CD4-positive, alpha-beta memory T cell (primary cell): ENCODE measurements around the gene RPL29. TPM values are rescaled to one million over a fixed set of nuclear protein-coding genes. Genes with fewer than 3 reads are reported as not detected.

Experiments used
- CTCF ChIA-PET: fragments of 350-600 bp; sonication (Branson Sonifier 250); formaldehyde crosslinking; loops from one replicate; lab custom pipeline; 2021; ENCODE audit warnings: inconsistent platforms; ENCODE audit not compliant: partially characterized antibody; lab: Charles Lee
- POLR2A ChIA-PET: fragments of 350-600 bp; sonication (Branson Sonifier 250); formaldehyde crosslinking; loops from one replicate; lab custom pipeline; 2021; ENCODE audit not compliant: partially characterized antibody; lab: Charles Lee
- DNase-seq, 5 donors: peaks; one replicate each; pipeline versions ENCODE4 v3.0.0 to v3.0.0-alpha.2; 2020 to 2022; ENCODE audit warnings: mixed read lengths in 1 of 5
- H3K27ac ChIP-seq: one replicate; pipeline ENCODE4 v1.7.0; 2013; ENCODE audit warnings: low read depth, low read length
- H3K27me3 ChIP-seq: 2 replicates; pipeline ENCODE4 v1.7.0; 2013; ENCODE audit warnings: mild to moderate bottlenecking, low read length, moderate library complexity; ENCODE audit not compliant: insufficient read depth
- H3K36me3 ChIP-seq: 2 replicates; pipeline ENCODE4 v1.7.0; 2013; ENCODE audit warnings: mild to moderate bottlenecking, low read length, moderate library complexity; ENCODE audit not compliant: insufficient read depth
- H3K4me1 ChIP-seq: 2 replicates; pipeline ENCODE4 v1.7.0; 2013; ENCODE audit warnings: mild to moderate bottlenecking, low read length, moderate library complexity; ENCODE audit not compliant: insufficient read depth
- H3K4me3 ChIP-seq, 2 donors: one replicate each; pipeline ENCODE4 v1.7.0; 2013; ENCODE audit warnings: low read length in 2 of 2, mild to moderate bottlenecking in 1 of 2
- H3K9me3 ChIP-seq, 2 donors: one replicate each; pipeline ENCODE4 v1.7.0; 2013; ENCODE audit warnings: low read length in 2 of 2, control low read depth in 1 of 2; ENCODE audit not compliant: control insufficient read depth in 1 of 2
- H3K27ac Mint-ChIP-seq, 7 donors: one replicate each; pipeline ENCODE4 v1.8.0; 2020 to 2021; ENCODE audit warnings: mixed read lengths in 7 of 7, mild to moderate bottlenecking in 6 of 7, inconsistent platforms in 3 of 7, moderate library complexity in 3 of 7
- H3K27me3 Mint-ChIP-seq, 2 donors: one replicate each; pipeline ENCODE4 v1.8.0; 2020 to 2021; ENCODE audit warnings: mixed read lengths in 2 of 2
- H3K36me3 Mint-ChIP-seq, 2 donors: one replicate each; pipeline ENCODE4 v1.8.0; 2020 to 2021; ENCODE audit warnings: mixed read lengths in 2 of 2, inconsistent platforms in 1 of 2, mild to moderate bottlenecking in 1 of 2
- H3K4me1 Mint-ChIP-seq, 4 donors: one replicate each; pipeline ENCODE4 v1.8.0; 2020 to 2021; ENCODE audit warnings: mixed read lengths in 4 of 4, mild to moderate bottlenecking in 1 of 4
- H3K4me3 Mint-ChIP-seq, 8 donors: one replicate each; pipeline ENCODE4 v1.8.0; 2020 to 2021; ENCODE audit warnings: mixed read lengths in 8 of 8, mild to moderate bottlenecking in 7 of 8, moderate library complexity in 6 of 8, inconsistent platforms in 3 of 8
- H3K9me3 Mint-ChIP-seq, 8 donors: one replicate each; pipeline ENCODE4 v1.8.0; 2020 to 2021; ENCODE audit warnings: mixed read lengths in 8 of 8, mild to moderate bottlenecking in 5 of 8, inconsistent platforms in 3 of 8, moderate library complexity in 1 of 8
- intact Hi-C: fragments of 100-400 bp; cut with micrococcal nuclease; formaldehyde crosslinking; loops from one replicate; pipeline ENCODE4 v1.15.1; 2023
- polyA plus RNA-seq, 2 donors: library from polyadenylated mRNA; unstranded; fragments of 300-500 nt; fragmentation: Illumina TruSeq; gene quantifications; one replicate each; pipeline ENCODE4 v1.2.3, GENCODE V29; 2021
- total RNA-seq, 2 experiments: library from RNA; stranded (reverse); gene quantifications; one replicate each; pipeline ENCODE4 v1.2.3, GENCODE V29; 2021

RPL29 gene
- total and polyA plus RNA-seq, 4 experiments from 2014 or later: 967 to 1,467 (median 1,266) TPM

DNA sequence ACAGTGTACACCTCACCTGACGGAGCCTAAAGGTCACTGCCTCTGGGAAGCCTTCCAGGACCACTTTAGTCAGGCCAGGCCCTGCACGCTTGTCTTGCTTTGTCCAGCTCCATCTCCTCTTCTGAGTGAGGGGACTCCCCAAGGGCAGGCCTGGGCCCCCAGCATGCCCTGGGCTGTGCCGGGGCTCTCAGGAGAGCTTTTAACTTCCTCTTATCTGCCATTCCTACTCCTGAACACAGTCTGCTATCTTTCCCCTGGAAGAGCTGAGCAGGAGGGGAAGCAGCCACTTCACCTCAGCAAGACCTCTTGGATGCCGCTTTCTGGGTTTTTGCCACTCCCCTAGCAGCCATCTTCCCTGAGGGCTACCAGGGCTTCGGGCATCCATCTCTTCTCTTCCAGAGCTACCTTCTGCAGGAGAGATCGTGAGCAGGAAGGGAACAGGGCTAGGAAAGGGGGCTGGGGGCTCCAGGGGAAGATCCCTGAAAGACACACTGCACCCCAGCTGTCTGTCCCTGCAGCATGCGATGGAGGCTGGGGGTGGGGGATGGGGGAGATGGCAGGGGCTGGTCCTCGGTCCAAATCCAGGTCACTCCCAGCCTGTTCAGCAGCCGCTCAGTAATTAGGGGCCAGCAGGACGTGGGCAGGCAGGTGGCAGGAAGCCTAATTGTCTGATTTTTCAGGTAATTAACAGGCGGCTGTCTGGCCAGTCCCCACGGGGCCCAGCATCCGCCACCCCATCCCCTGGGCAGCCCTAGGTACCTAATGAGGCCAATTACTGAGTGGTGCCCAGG is 19.9 kb upstream of the RPL29 start:
- Histone ChIP-seq H3K4me1 (no peaks in the 10 kb centered on the region), H3K9me3 (no peaks in the 10 kb centered on the region), H3K27ac (no peak overlapping the region), H3K4me3 (no peak overlapping the region), H3K36me3 (no peaks in the 10 kb centered on the region), H3K27me3 (no peaks in the 10 kb centered on the region)
- Mint-ChIP-seq H3K36me3 (no peaks in the 10 kb centered on the region), H3K27ac (peak overlapping the region in 1 of 7 donors; percentile 43), H3K9me3 (peaks cover 0 to 6% (median 0%) of the 10 kb centered on the region in 8 donors), H3K4me1 (no peaks in the 10 kb centered on the region), H3K4me3 (no peak overlapping the region), H3K27me3 (no peaks in the 10 kb centered on the region)
- DNase-seq: no peak
- POLR2A ChIA-PET: no interaction called here
- CTCF ChIA-PET: interaction anchor here (1.5 kb wide), 1 partner anchor 38 kb away, joined by 3 read pairs; no protein-coding TSS in a partner anchor
- intact Hi-C loops: no loop called here

DNA sequence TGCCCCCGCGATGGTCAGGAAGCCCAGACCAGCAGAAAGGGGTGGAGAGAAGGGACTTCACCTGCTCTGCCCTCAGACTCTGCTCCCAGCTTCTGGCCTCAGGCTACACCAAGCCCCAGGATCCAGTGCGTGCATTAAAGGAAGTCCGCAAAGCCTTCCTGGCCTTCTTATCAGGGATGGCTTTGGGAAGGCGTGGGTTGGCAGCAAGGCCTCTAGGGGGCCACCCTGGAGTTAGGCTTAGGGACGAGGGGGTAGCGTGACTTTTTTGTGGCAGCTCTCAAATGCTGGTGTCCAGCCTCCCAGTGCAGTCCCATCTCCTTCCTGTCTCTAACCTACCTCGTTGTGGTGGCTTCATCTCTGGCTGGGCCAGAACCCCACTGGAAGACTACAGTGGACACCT is 18.9 kb upstream of the RPL29 start:
- H3K27ac Mint-ChIP-seq: no peak overlapping the region
- intact Hi-C loops: no loop called here
- H3K4me3 Mint-ChIP-seq: no peak overlapping the region
- H3K27ac ChIP-seq: no peak overlapping the region
- no peak for DNase-seq
- no peaks in the 10 kb centered on the region for H3K36me3 Mint-ChIP-seq
- H3K4me1 Mint-ChIP-seq: peaks cover 0 to 3% (median 0%) of the 10 kb centered on the region in 4 donors
- H3K27me3 ChIP-seq: no peaks in the 10 kb centered on the region
- H3K4me3 ChIP-seq: no peak overlapping the region
- CTCF ChIA-PET: interaction anchor here (1.5 to 1.7 kb wide), 3 partner anchors 39 to 109 kb away, joined by 3 to 4 read pairs (median 4); partner anchors contain the start of gene DUSP7
- no peaks in the 10 kb centered on the region for H3K36me3 ChIP-seq
- no peaks in the 10 kb centered on the region for H3K4me1 ChIP-seq
- H3K27me3 Mint-ChIP-seq: no peaks in the 10 kb centered on the region
- H3K9me3 ChIP-seq: no peaks in the 10 kb centered on the region
- H3K9me3 Mint-ChIP-seq: peaks cover 0 to 6% (median 0%) of the 10 kb centered on the region in 8 donors
- POLR2A ChIA-PET: no interaction called here

DNA sequence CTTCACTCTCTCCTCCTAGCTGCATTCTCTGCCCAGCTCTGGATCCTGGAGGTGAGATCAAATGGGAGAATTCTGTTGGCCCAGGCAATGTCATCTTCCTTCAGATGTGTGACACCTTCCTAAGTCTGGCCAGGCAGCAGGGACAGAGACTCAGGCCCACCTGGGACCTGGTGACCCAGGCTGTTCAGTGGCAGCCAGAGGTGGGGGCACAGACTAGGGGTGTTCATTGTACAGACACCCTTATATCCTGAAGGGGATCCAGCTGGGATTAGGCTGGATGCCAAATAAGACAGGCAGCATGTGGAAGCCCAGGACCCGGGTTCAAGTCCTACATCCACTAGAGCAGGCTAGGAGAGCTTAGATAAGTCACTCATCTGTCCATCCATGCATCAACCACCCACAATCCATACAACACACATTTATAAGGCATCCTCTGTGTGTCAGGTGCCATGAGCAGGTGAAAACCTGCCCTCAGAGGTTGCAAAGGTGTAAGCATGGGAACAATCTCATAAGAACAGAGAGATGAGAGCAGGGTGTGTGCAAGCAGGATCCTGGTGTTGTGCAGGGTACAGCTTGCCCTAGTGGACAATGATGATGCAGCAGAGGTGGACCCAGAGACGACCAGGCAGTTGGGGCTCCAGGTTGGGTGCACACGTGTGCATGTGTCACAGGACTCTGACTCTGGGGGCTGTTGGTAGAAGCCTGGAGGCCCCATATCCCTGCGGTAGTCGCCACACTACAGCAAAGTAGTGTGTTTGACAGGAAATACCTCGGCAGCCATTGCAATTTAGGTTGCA is 18.3 kb upstream of the RPL29 start:
- no peak overlapping the region for H3K4me3 Mint-ChIP-seq
- peaks cover 0 to 3% (median 0%) of the 10 kb centered on the region in 4 donors for H3K4me1 Mint-ChIP-seq
- Histone ChIP-seq H3K27ac (no peak overlapping the region), H3K36me3 (no peaks in the 10 kb centered on the region), H3K4me1 (no peaks in the 10 kb centered on the region), H3K27me3 (no peaks in the 10 kb centered on the region), H3K4me3 (no peak overlapping the region), H3K9me3 (no peaks in the 10 kb centered on the region)
- CTCF ChIA-PET: interaction anchor here (1.2 to 1.7 kb wide), 4 partner anchors 9 to 109 kb away, joined by 3 to 4 read pairs (median 4); partner anchors contain the start of gene DUSP7
- no peaks in the 10 kb centered on the region for H3K27me3 Mint-ChIP-seq
- intact Hi-C loops: no loop called here
- peaks cover 0 to 6% (median 0%) of the 10 kb centered on the region in 8 donors for H3K9me3 Mint-ChIP-seq
- no peaks in the 10 kb centered on the region for H3K36me3 Mint-ChIP-seq
- DNase-seq: no peak
- POLR2A ChIA-PET: no interaction called here
- peak overlapping the region in 2 of 7 donors; percentile 29 to 32 for H3K27ac Mint-ChIP-seq

DNA sequence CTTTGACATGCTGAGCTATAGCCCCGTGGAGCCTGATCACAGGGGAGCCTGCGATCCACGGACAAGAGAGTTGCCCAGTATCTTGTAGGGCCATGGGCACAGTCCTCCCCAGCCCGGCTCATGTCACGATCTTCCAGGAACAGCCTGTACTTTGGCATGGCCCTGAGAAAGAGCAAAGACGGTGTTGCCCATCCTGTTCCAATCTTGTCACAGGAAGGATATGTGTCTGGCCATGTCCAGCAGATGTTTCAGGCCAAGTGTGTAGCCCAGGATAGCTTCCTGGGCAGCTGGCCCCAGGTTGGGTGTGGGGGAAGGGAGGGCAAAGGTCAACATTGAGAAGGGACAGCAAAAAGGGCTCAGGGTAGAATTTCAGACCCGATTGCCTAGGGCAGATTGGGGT is 17.0 kb upstream of the RPL29 start:
- H3K36me3 Mint-ChIP-seq: no peaks in the 10 kb centered on the region
- H3K9me3 Mint-ChIP-seq: peaks cover 0 to 4% (median 0%) of the 10 kb centered on the region in 8 donors
- ChIA-PET CTCF (interaction anchor here (0.7 to 1.5 kb wide), 5 partner anchors 8 to 132 kb away, joined by 3 to 4 read pairs (median 4); no protein-coding TSS in a partner anchor), POLR2A (no interaction called here)
- H3K4me1 ChIP-seq: no peaks in the 10 kb centered on the region
- H3K9me3 ChIP-seq: no peaks in the 10 kb centered on the region
- H3K27me3 Mint-ChIP-seq: no peaks in the 10 kb centered on the region
- no peaks in the 10 kb centered on the region for H3K27me3 ChIP-seq
- H3K27ac Mint-ChIP-seq: peak overlapping the region in 1 of 7 donors; percentile 22
- no peak overlapping the region for H3K4me3 Mint-ChIP-seq
- H3K27ac ChIP-seq: no peak overlapping the region
- no peaks in the 10 kb centered on the region for H3K36me3 ChIP-seq
- intact Hi-C loops: no loop called here
- H3K4me1 Mint-ChIP-seq: peaks cover 0 to 3% (median 0%) of the 10 kb centered on the region in 4 donors
- no peak overlapping the region for H3K4me3 ChIP-seq
- DNase-seq: no peak

DNA sequence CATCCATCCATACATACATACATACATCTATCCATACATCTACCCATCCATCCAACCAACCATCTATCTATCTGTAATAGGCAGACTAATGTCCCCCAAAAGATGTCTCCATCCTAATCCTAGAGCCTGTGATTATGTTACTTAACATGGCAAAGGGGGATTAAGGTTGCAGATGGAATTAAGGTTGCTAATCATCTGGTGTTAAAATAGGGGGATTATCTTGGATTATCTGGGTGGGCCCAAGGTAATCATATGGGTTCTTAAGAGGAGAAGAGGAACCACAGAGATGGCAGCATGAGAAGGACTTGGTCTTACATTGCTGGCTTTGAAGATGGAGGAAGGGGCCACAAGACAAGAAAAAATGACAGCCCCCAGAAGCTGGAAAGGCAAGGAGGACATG is 14.7 kb upstream of the RPL29 start:
- H3K4me3 Mint-ChIP-seq: no peak overlapping the region
- Histone ChIP-seq H3K4me3 (no peak overlapping the region), H3K27me3 (no peaks in the 10 kb centered on the region), H3K27ac (no peak overlapping the region), H3K36me3 (no peaks in the 10 kb centered on the region), H3K9me3 (no peaks in the 10 kb centered on the region), H3K4me1 (peaks cover 11% of the 10 kb centered on the region)
- peaks cover 5 to 11% (median 8%) of the 10 kb centered on the region in 4 donors for H3K4me1 Mint-ChIP-seq
- ChIA-PET CTCF (interaction anchor here (10.6 kb wide), 1 partner anchor 133 kb away, joined by 147 read pairs; no protein-coding TSS in a partner anchor), POLR2A (no interaction called here)
- peaks cover 0 to 3% (median 0%) of the 10 kb centered on the region in 8 donors for H3K9me3 Mint-ChIP-seq
- no peaks in the 10 kb centered on the region for H3K36me3 Mint-ChIP-seq
- no peak for DNase-seq
- no peaks in the 10 kb centered on the region for H3K27me3 Mint-ChIP-seq
- intact Hi-C loops: no loop called here
- no peak overlapping the region for H3K27ac Mint-ChIP-seq

DNA sequence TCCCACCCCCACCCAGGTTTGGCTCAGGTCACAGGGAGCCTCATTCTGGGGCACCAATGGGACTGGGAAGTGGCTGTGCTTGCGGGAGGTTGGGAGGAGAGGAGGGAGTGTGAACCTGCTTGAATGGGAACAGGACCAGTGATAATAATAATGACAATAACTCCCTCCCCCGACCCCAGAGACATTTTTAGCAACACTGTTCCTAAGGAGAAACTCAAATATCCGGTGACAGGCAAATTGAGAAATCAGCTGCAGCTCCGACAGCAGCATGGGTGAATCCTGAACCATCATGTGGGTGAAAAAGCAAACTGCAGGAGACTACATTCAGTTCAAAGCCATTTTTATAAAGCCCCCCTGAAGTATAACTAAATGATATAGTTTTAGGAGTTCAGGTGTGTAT is 11.6 kb upstream of the RPL29 start:
- Histone ChIP-seq H3K4me3 (no peak overlapping the region), H3K27me3 (no peaks in the 10 kb centered on the region), H3K36me3 (no peaks in the 10 kb centered on the region), H3K9me3 (no peaks in the 10 kb centered on the region), H3K4me1 (peaks cover 11% of the 10 kb centered on the region), H3K27ac (no peak overlapping the region)
- POLR2A ChIA-PET: interaction anchor here (1.3 kb wide), 1 partner anchor 33 kb away, joined by 3 read pairs; the partner anchor contains the start of gene ABHD14B
- intact Hi-C loops: no loop called here
- H3K27me3 Mint-ChIP-seq: no peaks in the 10 kb centered on the region
- H3K36me3 Mint-ChIP-seq: no peaks in the 10 kb centered on the region
- no peak for DNase-seq
- H3K9me3 Mint-ChIP-seq: peaks cover 0 to 2% (median 0%) of the 10 kb centered on the region in 8 donors
- no peak overlapping the region for H3K27ac Mint-ChIP-seq
- H3K4me1 Mint-ChIP-seq: peaks cover 5 to 14% (median 9%) of the 10 kb centered on the region in 4 donors
- H3K4me3 Mint-ChIP-seq: no peak overlapping the region
- CTCF ChIA-PET: interaction anchor here (0.6 to 10.6 kb wide), 2 partner anchors 46 to 136 kb away, joined by 6 to 147 read pairs; no protein-coding TSS in a partner anchor

DNA sequence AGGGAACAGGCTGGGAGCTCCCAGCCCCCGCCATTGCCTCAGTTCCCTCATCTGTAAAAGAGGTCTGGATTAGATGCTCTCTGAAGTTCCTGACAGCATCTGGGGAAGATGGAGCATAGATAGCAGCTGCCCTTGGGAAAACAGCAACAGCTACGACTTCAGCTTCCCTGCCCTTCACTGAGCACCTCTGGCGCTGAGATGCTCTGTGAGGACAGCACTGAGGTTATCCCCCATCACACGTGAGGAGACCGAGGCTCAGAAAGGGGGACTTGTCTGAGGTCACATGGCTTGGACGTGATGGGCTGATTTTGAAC is 11.1 kb upstream of the RPL29 start:
- intact Hi-C loops: no loop called here
- Histone ChIP-seq H3K36me3 (no peaks in the 10 kb centered on the region), H3K27me3 (no peaks in the 10 kb centered on the region), H3K4me3 (no peak overlapping the region), H3K27ac (no peak overlapping the region), H3K9me3 (no peaks in the 10 kb centered on the region), H3K4me1 (peaks cover 15% of the 10 kb centered on the region)
- no peak for DNase-seq
- H3K27me3 Mint-ChIP-seq: no peaks in the 10 kb centered on the region
- no peaks in the 10 kb centered on the region for H3K36me3 Mint-ChIP-seq
- peaks cover 0 to 2% (median 0%) of the 10 kb centered on the region in 8 donors for H3K9me3 Mint-ChIP-seq
- peaks cover 6 to 17% (median 10%) of the 10 kb centered on the region in 4 donors for H3K4me1 Mint-ChIP-seq
- ChIA-PET CTCF (interaction anchor here (10.6 kb wide), 1 partner anchor 137 kb away, joined by 147 read pairs; no protein-coding TSS in a partner anchor), POLR2A (interaction anchor here (1.3 kb wide), 1 partner anchor 33 kb away, joined by 3 read pairs; the partner anchor contains the start of gene ABHD14B)
- no peak overlapping the region for H3K27ac Mint-ChIP-seq
- H3K4me3 Mint-ChIP-seq: no peak overlapping the region
